OCI-LY1 (cell line): ENCODE data around the gene NRGN.

Experiments used
- CTCF ChIP-seq: fragments of 200-600 bp; sonication (generic), shearing (Covaris generic); IDR thresholded peaks from 2 replicates; pipeline ENCODE4 v1.5.1; 2017; ENCODE audit warnings: mild to moderate bottlenecking, antibody characterized with exemption, low read length, moderate library complexity, mixed read lengths
- EZH2 ChIP-seq: fragments of 200-600 bp; sonication (generic), shearing (Covaris generic); IDR thresholded peaks from 2 replicates; pipeline ENCODE4 v1.8.0; 2017; ENCODE audit warnings: borderline replicate concordance, mixed run types, mild to moderate bottlenecking, antibody characterized with exemption, low read length, moderate library complexity, mixed read lengths

GRCh38 chr11:124718801-124719200, 20.9 kb upstream of the NRGN start:
- no peak for TF ChIP-seq CTCF
- no peak for TF ChIP-seq EZH2
